NCI-H1417 (cell line): ENCODE results near the gene TEAD1.

Experiments
- DNase-seq, 3 experiments: peaks; one replicate each; lab custom pipeline; 2025; lab: John Stamatoyannopoulos, UW

TEAD1 gene

DNA sequence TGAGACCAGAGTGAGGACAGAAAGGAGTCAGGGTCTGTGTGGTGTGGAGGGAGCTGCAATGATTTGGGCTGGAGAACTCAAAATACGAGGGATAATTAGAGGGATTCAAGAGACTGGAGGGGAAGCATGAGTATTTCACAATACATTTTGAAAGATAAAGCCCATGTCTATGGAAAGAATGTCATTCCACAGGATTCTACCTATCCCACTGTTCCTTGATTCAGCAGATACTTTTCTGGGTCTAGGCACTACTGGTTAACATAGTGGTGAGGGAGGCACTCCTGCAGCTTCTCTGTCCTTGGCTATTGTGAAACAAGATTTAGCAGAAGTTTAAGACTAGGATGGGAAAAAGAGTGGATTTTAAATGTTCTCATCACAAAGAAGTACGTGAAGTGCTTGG, 262.0 kb downstream of the TEAD1 start:
- no peak for DNase-seq

DNA sequence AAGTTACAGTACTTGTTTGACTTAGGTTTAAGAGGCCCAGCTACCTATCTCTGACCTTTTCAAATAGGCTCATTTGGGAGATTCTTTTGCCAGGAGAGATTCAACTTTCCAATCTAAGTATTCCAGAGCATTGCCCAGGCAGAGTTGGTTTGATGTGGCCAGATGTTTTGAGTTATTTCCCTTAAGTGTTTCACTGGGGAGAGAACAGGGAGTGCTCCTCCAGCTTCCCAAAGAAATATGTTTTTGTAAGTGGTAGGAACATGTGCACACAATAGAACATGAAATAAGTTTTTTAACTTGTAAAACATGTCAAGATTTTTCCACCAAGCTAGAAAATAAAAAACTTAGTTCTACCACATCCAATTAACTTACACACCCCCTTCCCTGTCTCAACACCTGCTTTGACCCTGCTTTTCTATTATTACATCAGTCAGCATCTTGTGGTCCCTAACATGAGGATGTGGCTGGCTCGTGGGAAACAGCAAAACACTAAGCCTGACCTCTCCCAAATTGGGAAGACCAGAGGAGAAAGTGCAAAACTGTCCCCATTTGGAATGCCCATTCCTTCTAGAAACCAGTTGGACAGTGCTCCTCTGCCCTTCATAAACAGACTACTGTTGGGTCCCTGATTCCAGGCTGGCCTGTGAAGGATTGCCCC, 264.5 kb downstream of the TEAD1 start:
- no peak for DNase-seq

DNA sequence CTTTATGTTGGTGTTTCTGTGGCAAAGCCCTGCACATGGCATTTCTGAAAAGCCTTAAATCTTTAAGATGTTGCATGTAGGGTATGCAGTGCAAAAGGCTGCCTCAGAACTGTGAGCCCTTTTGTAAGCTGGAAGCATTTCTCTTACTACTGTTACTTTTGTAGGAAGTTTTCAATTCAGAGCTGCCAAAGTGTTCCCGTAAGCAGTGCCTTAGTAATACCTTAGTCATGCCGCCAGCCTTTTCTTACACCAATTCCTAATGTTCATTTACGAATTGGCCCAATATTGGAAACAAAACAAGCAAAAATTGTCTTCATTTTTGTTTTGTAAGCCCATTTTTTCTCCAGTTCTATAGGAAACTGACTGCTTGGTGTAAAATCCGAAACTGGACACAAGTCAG, 267.4 kb downstream of the TEAD1 start:
- DNase-seq: no peak

DNA sequence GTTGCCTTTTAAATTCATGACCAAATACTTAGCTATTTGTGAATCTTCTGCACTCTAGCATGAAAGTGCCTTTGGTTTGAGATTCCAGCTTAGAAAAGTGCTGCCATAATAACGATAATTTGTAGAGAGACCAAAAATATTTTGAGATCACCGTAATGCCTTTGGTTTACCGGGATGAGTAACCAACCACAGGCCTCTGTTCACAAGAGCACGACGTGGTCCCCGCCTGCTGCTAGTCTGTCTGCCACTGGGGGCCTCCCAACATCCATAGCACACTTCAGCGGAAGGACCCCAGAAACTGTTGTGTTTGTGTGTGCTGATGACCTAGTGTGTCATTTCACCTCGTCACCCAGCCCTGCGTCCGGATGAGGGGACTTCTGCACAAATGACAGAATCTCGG, 267.9 kb downstream of the TEAD1 start:
- DNase-seq: no peak

DNA sequence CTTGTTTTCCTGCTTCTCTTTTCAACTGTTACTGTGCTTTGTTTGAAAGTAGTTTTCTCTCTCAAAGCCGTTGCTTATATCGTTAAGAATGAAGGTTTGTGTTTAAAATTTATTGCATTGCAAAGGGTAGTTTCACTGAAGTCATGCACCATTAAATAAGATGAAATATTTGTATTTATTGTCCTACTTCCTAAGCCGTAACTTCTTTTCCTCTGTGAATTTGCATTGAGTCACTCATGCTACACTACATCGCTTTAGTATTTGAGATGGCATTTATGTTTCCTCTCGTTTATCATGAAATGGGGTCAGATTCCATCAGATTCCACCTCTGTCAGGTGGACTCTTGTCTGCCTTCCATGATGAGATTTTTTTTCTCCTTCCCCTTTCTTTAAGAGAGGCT, 269.1 kb downstream of the TEAD1 start:
- DNase-seq: no peak

DNA sequence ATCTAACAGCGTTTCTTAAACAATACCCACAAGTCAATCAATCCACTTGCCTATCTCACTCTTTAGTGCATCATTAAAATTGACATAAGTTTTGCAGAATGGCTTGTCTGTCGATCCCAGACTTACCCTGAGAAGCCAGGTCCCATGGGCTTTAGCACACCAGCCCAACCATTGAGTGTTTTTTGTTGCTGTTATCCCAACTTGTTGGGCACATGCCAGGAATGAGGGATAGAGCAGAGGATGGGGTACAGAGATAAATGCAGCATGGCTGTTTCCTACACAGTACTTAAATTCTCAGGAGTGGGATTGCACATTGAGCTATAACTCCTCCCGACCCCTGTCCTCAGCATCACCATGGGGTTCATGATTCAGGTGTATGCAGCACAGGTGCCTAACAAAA, 270.7 kb downstream of the TEAD1 start:
- DNase-seq: no peak

DNA sequence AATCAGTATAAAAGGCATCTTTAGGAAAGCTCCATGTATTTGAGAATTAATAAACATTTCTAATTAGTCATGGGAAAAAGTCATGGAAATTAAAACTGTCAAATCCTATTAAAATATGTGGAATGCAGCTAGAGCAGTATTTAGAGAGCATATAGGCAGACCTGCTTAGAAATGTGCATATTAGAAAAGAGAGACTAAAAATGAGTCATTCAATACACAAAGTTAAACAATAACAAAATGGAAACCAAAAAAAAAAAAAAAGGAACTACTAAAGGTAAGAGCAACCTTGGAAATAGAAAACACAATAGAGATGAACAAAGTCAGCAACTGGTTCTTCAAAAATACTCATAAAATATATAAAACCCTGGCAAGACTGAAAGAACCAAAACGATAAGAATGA, 275.2 kb downstream of the TEAD1 start:
- DNase-seq: no peak

DNA sequence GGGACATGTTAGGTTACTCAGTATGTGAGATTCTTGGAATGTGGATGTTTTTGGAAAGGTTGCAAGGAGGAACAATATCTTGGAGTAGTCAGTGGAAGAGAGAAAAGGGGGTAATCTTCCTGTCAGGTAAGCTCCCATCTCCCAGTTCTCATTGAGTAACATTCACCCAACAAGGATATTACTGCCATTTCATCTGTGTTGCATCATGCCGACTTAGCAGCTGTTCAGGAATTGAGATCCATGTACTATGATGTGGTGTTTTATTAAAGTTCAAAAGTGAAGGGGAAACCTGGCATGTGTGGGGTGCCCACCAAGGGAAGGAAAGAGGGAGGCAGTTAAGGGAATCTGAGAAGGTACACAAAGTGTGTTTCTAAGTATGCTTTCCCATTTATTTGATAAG, 276.4 kb downstream of the TEAD1 start:
- DNase-seq: no peak

DNA sequence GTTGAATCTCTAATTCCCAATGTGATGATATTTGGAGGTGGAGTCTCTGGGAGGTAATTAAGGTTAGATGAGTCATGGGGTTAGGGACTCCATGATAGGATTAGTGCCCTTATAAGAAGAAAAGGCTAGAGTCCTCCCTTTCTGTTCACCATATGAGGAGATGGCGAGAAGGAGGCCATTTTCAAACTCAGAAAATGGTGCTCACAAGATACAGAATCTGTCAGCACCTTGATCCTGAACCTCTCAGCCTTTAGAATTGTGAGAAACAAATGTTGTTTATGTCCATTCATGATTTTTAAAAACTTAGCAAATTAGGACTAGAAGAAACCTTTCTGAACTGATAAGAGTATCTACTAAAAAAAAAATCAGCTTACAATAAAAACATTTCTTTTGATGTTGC, 277.2 kb downstream of the TEAD1 start:
- no peak for DNase-seq

DNA sequence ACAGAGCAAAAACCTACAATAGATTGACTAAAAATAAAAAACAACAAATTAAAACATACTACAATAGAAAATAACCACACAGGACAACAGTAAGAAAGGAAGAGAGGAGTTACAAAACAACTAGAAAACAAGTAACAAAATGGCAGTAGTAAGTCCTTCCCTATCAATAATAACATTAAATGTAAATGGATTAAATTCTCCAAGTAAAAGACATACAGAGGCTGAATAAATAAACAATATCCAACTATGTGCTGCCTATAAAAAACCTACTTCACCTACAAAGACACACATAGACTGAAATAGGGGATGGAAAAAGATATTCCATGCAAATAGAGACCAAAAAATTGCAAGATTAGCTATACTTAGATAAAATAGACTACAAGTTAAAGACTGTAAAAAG, 277.9 kb downstream of the TEAD1 start:
- DNase-seq: no peak

DNA sequence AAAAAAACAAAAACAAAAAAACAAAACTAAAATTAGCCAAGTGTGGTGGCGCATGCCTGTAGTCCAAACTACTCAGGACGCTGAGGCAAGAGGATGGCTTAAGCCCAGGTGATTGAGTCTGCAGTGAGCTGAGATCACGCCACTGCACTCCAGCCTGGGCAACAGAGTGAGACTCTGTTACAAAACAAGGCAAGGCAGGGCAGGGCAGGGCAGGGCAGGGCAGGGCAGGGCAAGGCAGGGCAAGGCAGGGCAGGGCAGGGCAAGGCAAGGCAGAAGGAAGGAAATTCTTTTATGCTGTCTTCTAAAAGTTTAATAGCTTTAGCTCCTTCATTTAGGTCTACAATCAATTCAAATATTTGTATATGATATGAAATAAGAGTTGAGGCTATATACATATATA, 284.8 kb downstream of the TEAD1 start:
- no peak for DNase-seq

DNA sequence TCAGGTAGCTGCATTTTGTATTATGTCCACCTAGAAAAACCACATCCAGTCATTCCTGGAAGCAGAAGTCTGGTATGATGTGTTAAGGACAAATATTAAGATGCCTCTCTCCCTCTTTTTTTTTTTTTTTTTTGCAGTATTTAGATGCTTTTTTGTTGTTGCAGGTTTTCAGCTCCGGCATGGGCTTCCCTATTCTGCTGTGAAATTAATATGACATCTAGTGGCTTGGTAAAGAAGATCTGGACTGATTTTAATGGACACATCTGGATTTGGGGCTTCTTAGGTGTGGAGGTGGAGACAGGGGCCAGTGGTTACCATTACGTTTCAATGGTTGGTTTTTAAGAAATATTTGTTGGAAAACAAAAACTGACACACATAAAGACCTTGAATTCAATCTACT, 287.4 kb downstream of the TEAD1 start:
- DNase-seq: peak in 1 of 3 experiments; percentile 54

DNA sequence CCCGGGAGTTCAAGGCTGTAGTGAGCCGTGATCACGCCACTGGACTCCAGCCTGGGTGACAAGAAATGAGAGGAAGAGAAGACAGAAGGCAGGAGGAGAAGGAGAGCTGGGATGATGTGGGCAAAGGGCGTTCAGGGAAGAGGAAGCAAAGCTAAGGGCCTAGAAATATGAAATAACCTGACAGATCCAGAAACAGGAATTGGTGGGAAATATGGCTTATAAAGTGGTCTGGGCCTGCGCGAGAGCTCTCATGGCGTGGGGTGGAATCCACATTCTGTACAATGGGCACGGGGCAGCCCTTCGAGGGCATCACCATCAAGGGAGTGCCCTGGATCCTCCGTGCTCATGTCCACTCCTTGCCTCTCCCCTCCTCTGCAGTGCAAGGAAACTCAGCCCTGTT, 288.1 kb downstream of the TEAD1 start:
- DNase-seq: no peak

DNA sequence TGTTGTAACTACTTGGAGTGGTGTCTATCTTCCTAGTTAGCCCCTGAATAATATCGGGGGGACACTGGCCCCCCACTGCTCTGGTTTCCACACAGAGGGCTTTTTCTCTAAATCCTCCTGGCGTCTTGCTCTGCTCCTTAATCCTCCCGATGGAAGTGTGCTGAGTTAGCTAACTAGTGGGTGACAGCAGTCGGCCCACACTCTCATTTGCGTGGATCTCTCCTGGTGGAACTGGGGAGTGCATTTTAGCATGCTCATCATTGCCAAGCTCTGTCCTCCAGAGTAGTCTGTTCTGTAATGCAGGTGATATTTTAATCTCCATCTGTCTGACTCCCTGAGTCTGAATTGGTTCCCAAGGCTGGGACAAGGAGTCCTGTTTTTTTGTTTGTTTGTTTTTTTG, 288.8 kb downstream of the TEAD1 start:
- no peak for DNase-seq

DNA sequence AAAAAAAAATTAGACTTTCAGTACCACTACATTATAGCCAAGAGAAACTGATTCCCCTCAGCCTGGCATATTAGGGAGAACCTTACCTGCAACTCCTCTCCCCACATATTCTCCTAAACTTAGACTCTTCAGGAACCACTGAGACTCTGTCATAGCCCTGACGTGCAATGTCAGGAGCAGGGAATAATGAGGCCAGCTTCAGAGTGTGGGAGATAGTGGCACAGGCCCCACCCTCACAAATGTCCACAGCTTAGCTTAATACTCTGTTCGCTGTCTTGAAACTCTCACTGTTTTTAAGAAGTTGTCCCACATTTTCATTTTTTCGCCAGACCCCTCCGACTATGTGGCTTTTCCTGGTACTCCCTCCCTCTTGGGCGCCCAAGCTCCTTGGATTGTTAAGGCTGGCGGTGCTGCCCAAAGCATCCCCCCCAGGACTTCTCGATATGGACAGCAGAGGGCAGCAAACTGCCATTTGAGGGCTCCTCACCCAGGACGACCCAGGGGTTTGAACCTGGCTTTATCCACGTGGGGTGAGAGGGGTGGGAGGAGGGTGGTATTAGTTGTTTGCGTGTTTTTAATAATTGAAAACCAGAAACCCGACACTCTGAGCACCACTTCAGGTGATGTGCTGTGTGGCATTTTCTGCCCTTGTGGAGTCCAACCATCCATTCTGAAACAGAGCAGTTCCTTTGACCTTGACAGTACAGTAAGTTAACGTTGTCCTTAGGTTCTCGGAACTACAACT, 289.7 kb downstream of the TEAD1 start:
- peak; percentile 64 to 88 (median 79) for DNase-seq

DNA sequence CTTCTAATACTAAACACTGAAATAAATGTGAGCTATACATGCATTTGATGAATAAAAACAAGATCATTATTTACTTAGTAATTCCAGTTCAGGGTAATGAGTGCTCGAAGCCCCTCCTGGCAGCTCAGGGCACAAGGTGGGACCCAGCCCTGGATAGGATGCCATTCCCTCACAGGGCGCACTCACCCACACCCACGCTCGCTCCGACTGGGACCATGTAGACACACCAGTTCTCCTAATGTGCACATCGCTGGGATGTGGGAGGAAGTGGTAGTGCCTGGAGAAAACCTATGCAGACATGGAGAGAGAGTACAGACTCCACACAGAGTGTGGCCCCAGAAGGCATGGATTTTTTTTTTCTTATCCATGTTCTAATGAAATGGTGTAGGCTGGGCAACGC, 290.4 kb downstream of the TEAD1 start:
- DNase-seq: no peak

DNA sequence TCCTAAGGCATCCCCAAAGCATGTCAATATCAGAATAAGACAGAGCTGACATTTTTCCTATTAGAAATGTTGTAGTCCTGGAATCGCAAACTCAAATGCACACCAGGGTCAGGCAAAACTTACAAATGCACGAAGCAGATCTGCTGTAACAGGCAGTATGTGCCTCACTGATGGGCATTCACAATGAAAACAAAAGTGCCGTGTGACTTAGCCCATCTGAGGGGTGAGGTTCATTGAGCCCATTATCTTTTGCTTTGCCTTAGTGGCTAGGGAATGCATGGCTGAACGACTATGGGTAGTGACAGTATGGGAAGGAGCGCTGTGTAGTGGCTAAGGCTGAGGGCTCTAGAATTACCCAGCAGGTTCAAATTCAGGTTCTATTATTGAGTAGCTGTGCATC, 291.8 kb downstream of the TEAD1 start:
- DNase-seq: peak in 1 of 3 experiments; percentile 41

DNA sequence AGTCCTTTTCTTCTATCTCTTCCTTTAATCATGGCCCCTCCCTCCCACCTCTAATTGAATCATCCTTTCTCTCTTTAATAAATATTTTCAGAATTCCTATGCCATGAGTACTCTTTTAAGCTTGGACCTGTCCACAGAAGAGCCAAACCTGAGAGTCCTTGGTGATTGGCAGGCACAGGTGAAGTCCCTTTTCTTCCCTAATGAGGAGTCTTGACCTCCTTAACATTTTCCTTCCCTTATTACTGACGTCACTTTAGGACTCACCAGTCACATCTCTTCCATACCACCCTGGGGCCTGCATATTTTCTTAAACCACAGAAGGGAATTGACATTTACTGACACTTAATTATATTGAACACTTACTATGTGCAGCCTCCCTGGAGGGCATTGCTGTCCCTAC, 293.9 kb downstream of the TEAD1 start:
- no peak for DNase-seq

DNA sequence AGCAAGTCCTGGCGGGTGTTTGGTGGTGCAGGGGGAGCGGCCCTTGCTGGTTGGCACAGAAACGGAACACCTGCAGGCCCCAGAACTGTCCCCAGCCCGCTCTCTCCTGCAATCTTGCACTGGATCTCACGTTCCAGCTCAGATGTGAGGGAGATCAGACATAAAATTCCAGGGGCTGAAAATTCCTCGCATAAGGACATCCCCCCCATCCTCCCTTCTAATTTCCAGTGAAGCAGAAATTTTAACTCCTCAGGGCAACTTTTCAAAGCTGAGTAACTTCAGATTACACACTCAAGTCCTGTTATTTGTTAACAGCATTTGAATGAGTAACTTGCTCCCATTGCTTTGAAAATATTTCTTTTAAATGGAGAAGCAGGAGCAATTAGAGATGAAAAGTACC, 294.6 kb downstream of the TEAD1 start:
- DNase-seq: no peak

DNA sequence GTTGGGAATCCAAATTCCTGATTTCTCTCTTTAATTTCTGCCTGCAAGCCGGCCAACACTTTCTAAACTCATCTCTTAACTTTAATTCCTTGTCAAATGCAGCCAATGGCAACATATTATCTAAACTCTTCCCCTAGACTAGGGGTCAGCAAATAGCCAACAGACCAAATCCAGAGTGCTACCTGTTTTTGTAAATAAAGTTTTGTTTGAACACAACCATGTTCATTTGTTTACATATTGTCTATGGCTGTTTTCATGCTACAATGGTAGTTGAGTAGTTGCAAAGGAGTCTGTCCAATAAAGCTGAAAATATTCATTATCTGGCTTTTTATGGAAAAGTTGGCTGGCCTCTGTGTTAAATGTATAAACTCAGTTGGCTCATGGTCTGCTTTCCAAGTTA, 297.7 kb downstream of the TEAD1 start:
- no peak for DNase-seq

DNA sequence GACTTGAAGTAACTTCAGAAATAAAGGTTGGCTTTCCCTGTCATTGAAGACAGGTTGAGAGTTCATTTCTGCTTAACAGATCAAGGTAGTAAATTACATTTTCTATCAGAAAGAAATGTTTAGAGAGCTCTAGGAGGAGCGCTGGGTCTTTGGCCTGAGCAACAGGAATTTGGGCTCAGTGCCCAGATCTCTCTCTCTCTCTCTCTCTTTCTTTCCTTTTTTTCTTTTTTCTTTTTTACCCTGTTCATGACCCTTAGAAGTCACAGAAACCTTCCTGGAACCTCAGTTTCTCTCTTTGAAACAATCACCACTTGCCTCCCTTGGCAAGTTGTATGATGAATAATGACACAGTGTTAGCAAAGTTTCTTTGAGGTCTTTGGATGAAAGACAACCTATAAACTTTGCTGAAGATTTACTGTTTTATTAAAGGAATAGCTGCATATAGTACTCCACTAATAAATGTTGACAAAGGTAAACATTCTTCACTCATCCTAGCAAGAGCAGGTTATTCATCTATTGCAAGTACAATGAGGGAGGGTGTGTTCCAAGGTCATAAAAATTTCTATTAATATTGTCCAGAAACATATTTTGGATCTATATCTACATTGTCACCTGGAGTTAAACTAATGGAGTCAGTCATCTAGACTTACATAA, 299.4 kb downstream of the TEAD1 start:
- no peak for DNase-seq

DNA sequence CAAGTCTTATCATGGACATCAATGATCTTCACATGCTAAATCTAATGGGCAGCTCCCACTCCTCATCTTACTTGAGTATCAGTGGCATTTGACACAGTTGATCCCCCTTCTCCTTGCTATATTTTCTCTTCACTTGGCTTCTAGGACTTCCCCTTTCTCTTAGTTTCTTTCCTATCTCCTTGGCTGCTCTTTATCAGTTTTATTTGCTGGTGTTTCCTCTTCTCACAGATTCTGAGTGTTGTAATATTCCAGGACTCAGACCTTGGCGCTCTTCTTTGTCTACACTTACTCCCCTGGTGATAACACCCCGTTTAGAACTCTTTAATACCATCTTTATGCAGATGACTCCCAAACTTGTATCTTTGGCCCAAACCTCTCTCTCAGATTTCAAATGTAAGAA, 301.0 kb downstream of the TEAD1 start:
- no peak for DNase-seq

DNA sequence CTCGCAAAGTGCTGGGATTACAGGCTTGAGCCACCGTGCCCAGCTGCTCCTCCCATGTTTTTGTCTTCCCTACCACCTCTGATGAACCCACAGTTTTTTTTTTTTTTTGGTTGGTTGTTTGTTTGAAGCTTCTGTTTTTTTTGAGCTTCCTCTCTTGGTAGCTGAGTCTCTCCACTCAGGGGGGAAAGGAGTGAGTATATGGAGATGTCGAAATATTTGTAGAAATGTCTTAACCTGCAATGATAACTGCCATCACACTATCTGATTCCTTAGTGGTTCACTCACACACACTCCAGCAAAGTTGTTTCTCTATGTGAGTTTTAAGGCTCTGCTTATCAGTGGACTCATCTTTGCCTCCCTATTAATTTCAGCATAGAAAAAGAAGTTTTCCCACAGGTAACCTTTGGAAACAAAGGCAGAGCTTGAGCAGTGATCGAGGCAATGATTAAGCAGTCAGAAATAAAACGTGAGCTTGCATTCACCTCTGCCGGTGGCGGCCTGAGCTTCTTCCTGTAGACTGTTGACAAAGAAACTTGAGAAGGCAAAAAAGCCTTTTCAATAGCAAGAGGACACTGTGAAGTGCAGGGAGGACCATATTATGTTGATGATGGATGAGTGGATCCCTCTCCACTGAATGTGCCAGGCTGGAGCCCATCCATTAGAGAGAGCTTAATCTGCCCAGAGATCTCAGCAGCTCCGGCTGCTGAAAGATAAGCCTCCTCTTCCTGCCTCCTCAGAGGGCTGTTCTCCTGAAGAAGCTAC, 305.9 kb downstream of the TEAD1 start:
- peak; percentile 50 to 97 (median 79) for DNase-seq
